Measurements from ENCODE around the gene PCDHGB6. TPM values are rescaled to one million over a fixed set of nuclear protein-coding genes. Genes with fewer than 3 reads are reported as not detected.
"Not testable (repeated sequence)": the region's sequence is repeated elsewhere in the genome, so short reads cannot be mapped to it uniquely, and the experiment has no call there.

Gene PCDHGB6
- total RNA-seq, 1 experiment from 2014 or later, result 2.6 TPM

GRCh38 chr5:141399555-141400258 lies 8.1 kb upstream of the PCDHGB6 start:
- H3K36me3 ChIP-seq, result peaks cover 25% of the 10 kb centered on the region
- no peak for DNase-seq
- H3K4me1 ChIP-seq, result no peaks in the 10 kb centered on the region
- H3K9me3 ChIP-seq (replicated peaks), result peaks cover 9% of the 10 kb centered on the region
- no peaks in the 10 kb centered on the region for H3K27me3 ChIP-seq
- H3K4me3 ChIP-seq, result no peak overlapping the region
- H3K27ac ChIP-seq, result no peak overlapping the region

GRCh38 chr5:141402553-141403243 lies 5.1 kb upstream of the PCDHGB6 start, which contains the start of gene PCDHGA9:
TSS of gene PCDHGA9 (plus strand) at chr5:141402778. CDS start at chr5:141402953, 175 bp downstream.
- Histone ChIP-seq H3K27ac (no peak within 1 kb of the TSS), H3K36me3 (peaks cover 25% of the 10 kb centered on the region), H3K4me3 (no peak within 1 kb of the TSS), H3K4me1 (no peaks in the 10 kb centered on the region), H3K27me3 (no peaks in the 10 kb centered on the region), H3K9me3 (replicated peaks) (peaks cover 7% of the 10 kb centered on the region)
- DNase-seq, result peak in 1 of 2 experiments; percentile 11

GRCh38 chr5:141403387-141403786 lies 4.4 kb upstream of the PCDHGB6 start:
- Histone ChIP-seq H3K4me3 (no peak overlapping the region), H3K4me1 (no peaks in the 10 kb centered on the region), H3K9me3 (replicated peaks) (peaks cover 6% of the 10 kb centered on the region), H3K36me3 (peaks cover 25% of the 10 kb centered on the region), H3K27me3 (no peaks in the 10 kb centered on the region), H3K27ac (no peak overlapping the region)
- DNase-seq, result no peak

- no peak overlapping the region for H3K27ac ChIP-seq
- no peak overlapping the region for H3K4me3 ChIP-seq
- 0 out of 2 replicates have a peak, but pooled peaks cover 5% of the 10 kb centered on the region for H3K9me3 ChIP-seq (replicated peaks)
- no peaks in the 10 kb centered on the region for H3K27me3 ChIP-seq
- no peaks in the 10 kb centered on the region for H3K4me1 ChIP-seq
- no peak for DNase-seq
- peaks cover 16% of the 10 kb centered on the region for H3K36me3 ChIP-seq
Observed at GRCh38 chr5:141409598-141410306, 1.9 kb downstream of the PCDHGB6 start.

GRCh38 chr5:141411575-141411974 lies 3.8 kb downstream of the PCDHGB6 start:
- H3K4me3 ChIP-seq, result no peak overlapping the region
- H3K36me3 ChIP-seq, result peaks cover 16% of the 10 kb centered on the region
- no peak for DNase-seq
- H3K9me3 ChIP-seq (replicated peaks), result peaks cover 12% of the 10 kb centered on the region; the same call in 1 of the 2 replicates
- H3K27me3 ChIP-seq, result no peaks in the 10 kb centered on the region
- H3K27ac ChIP-seq, result no peak overlapping the region
- no peaks in the 10 kb centered on the region for H3K4me1 ChIP-seq

- H3K9me3 ChIP-seq (replicated peaks), result peaks cover 17% of the 10 kb centered on the region
- H3K27ac ChIP-seq, result no peak within 1 kb of the TSS
- DNase-seq, result peak in 1 of 2 experiments; percentile 4
- H3K27me3 ChIP-seq, result no peaks in the 10 kb centered on the region
- no peak within 1 kb of the TSS for H3K4me3 ChIP-seq
- H3K4me1 ChIP-seq, result no peaks in the 10 kb centered on the region
- peaks cover 19% of the 10 kb centered on the region for H3K36me3 ChIP-seq
Observed at GRCh38 chr5:141412854-141413539, 5.2 kb downstream of the PCDHGB6 start, which contains the start of gene PCDHGA10. TSS of gene PCDHGA10 (plus strand) at chr5:141412987. CDS start at chr5:141413176, 189 bp downstream.

GRCh38 chr5:141413540-141414069 lies 5.8 kb downstream of the PCDHGB6 start:
- no peaks in the 10 kb centered on the region for H3K27me3 ChIP-seq
- no peaks in the 10 kb centered on the region for H3K4me1 ChIP-seq
- peaks cover 17% of the 10 kb centered on the region for H3K9me3 ChIP-seq (replicated peaks)
- H3K27ac ChIP-seq, result no peak overlapping the region
- H3K4me3 ChIP-seq, result no peak overlapping the region
- DNase-seq, result no peak
- H3K36me3 ChIP-seq, result peaks cover 19% of the 10 kb centered on the region

GRCh38 chr5:141414548-141415274 lies 6.9 kb downstream of the PCDHGB6 start:
- H3K27me3 ChIP-seq, H3K27ac ChIP-seq, H3K4me3 ChIP-seq, DNase-seq, H3K4me1 ChIP-seq: not testable (repeated sequence)
- Histone ChIP-seq H3K36me3 (peaks cover 17% of the 10 kb centered on the region), H3K9me3 (replicated peaks) (peaks cover 17% of the 10 kb centered on the region)

GRCh38 chr5:141415275-141415618 lies 7.4 kb downstream of the PCDHGB6 start:
- not testable (repeated sequence) for H3K27ac ChIP-seq, H3K4me1 ChIP-seq, DNase-seq, H3K4me3 ChIP-seq, H3K27me3 ChIP-seq
- Histone ChIP-seq H3K9me3 (replicated peaks) (peaks cover 17% of the 10 kb centered on the region), H3K36me3 (peaks cover 18% of the 10 kb centered on the region)

GRCh38 chr5:141417494-141418172 lies 9.8 kb downstream of the PCDHGB6 start, which contains the start of gene PCDHGB7:
TSS of gene PCDHGB7 (plus strand) at chr5:141417677. CDS start at chr5:141417860, 183 bp downstream.
- Histone ChIP-seq H3K9me3 (replicated peaks) (peaks cover 16% of the 10 kb centered on the region), H3K36me3 (peaks cover 20% of the 10 kb centered on the region; the same call in 1 of the 2 replicates)
- H3K27me3 ChIP-seq, H3K27ac ChIP-seq, H3K4me3 ChIP-seq, H3K4me1 ChIP-seq: not testable (repeated sequence)
- peak in 1 of 2 experiments; percentile 15 for DNase-seq

- no peak for DNase-seq
- peaks cover 16% of the 10 kb centered on the region for H3K9me3 ChIP-seq (replicated peaks)
- no peaks in the 10 kb centered on the region for H3K27me3 ChIP-seq
- no peak overlapping the region for H3K4me3 ChIP-seq
- no peaks in the 10 kb centered on the region for H3K4me1 ChIP-seq
- H3K36me3 ChIP-seq, result peaks cover 17% of the 10 kb centered on the region; the same call in 1 of the 2 replicates
- H3K27ac ChIP-seq, result no peak overlapping the region
Observed at GRCh38 chr5:141419074-141419880, 11.5 kb downstream of the PCDHGB6 start.

GRCh38 chr5:141420855-141421488 lies 13.2 kb downstream of the PCDHGB6 start, which contains the start of gene PCDHGA11:
TSS of gene PCDHGA11 (plus strand) at chr5:141421051. CDS start at chr5:141421228, 177 bp downstream.
- peaks cover 18% of the 10 kb centered on the region for H3K36me3 ChIP-seq
- H3K4me3 ChIP-seq, result no peak within 1 kb of the TSS
- H3K4me1 ChIP-seq, result no peaks in the 10 kb centered on the region
- H3K27me3 ChIP-seq, result no peaks in the 10 kb centered on the region
- H3K27ac ChIP-seq, result no peak within 1 kb of the TSS
- H3K9me3 ChIP-seq (replicated peaks), result peaks cover 12% of the 10 kb centered on the region
- DNase-seq, result peak in 1 of 2 experiments; percentile 4
